GM12874 (cell line): ENCODE results near the gene JARID2.

Experiments used
- CTCF ChIP-seq: IDR thresholded peaks from 2 replicates; pipeline ENCODE4 v1.5.1; 2011; ENCODE audit warnings: low read depth, mild to moderate bottlenecking, control low read depth, low read length, moderate library complexity; ENCODE audit not compliant: insufficient read depth

JARID2 gene

GRCh38 chr6:15405129-15406068, 159.5 kb downstream of the JARID2 start:
- no peak for TF ChIP-seq CTCF

DNA sequence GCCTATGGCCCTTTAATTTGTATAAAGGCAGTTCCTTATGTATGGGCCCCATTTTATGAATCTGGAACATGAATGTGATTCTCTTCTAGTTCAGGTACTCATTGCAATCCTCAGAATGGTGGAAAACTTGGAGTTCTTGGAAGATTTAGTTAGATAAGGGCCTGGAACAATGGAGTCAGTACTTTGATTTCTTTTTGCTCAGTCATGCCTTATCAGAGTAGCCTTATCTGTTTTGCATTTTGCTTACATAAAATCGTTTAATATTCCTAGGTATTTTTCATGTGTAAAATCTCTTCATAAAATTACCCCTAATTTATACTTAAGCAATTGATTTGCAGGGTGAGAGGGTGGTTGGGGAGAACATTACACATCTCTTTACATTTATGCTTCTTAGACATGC, 160.6 kb downstream of the JARID2 start:
- TF ChIP-seq CTCF: no peak

GRCh38 chr6:15408008-15408407, 162.1 kb downstream of the JARID2 start:
- no peak for TF ChIP-seq CTCF

DNA sequence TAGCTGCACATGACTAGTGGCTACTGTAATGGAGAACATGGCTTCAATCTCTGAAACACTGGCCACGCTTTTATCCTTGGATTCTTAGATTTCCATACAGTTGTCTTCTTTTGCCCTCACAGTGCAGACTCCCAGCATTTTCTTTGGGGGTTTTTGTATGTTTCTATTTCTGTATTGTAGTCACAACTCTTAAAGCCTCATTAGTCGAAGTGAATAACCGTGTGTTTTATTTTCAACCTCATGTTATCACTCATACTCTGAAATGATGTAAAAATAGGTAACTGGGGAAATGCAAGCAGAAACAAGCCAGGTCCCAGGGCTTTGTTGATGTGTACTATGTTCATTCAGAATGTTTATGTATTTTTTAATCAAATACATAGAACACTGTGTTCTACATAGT, 162.9 kb downstream of the JARID2 start:
- TF ChIP-seq CTCF: no peak

DNA sequence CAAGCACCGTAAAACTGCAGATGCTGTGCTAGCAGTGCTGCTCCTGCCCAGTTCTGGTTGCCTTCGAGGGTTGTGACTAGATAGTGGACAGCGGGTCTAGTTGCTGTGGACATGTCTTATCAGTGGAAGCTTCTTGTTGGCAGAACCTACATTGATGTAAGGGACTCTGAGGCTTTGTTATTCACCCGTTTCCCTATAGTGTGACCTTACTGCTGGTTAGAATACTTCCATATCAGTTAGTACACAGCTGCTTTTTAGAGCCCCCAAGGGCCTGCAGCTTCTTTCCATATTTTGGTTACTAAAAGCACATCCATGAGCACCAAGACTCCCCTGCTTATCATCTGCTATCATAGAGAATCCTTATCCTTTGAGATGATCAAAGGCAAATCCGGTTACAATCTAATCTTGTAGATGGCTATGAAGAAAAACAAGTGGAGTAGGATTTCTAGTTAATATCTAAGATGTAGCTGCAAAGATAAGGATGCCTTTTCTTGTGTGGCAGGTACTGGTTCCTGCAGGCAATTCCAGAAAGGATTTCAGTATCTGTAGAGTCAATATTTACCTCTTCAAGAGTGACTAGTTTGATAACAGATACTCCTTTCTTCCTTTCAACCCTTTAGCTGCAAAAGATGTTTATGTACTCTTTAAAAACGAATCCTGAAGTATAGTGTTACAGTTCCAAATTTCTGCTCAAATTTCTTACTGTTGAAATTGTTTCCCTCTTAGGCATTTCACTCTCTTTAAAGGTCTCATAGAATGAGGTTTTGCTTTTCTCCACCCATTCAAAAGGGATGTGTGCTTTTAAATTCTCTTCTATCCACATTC, 163.6 kb downstream of the JARID2 start:
- no peak for TF ChIP-seq CTCF

GRCh38 chr6:15410126-15410391, 164.2 kb downstream of the JARID2 start:
- TF ChIP-seq CTCF: no peak

- TF ChIP-seq CTCF: no peak
Observed at GRCh38 chr6:15410752-15411151, 164.9 kb downstream of the JARID2 start.
